Right cardiac atrium (tissue), 5 donors: ENCODE measurements around the gene BMP8B. TPM values are rescaled to one million over a fixed set of nuclear protein-coding genes. Genes with fewer than 3 reads are reported as not detected.

Source experiments
- ATAC-seq, 2 donors: fragments of 200-7000 bp; cut with Tn5 transposase; one replicate each; pipeline versions ENCODE4 v1.8.0 to v1.9.1; 2020; ENCODE audit warnings: moderate library complexity in 2 of 2, mild to moderate bottlenecking in 1 of 2
- DNase-seq, 3 donors: peaks; one replicate each; pipeline ENCODE4 v3.0.0-alpha.2; 2020
- H3K27ac ChIP-seq: one replicate; pipeline ENCODE4 v1.5.1; 2013; ENCODE audit warnings: mild to moderate bottlenecking, low read length, control low read depth, moderate library complexity
- H3K27me3 ChIP-seq: one replicate; pipeline ENCODE4 v1.6.1; 2013; ENCODE audit not compliant: control insufficient read depth, insufficient read depth
- H3K4me1 ChIP-seq: one replicate; pipeline ENCODE4 v1.6.1; 2013; ENCODE audit warnings: low read length; ENCODE audit not compliant: control insufficient read depth, insufficient read depth
- H3K4me3 ChIP-seq: one replicate; pipeline ENCODE4 v1.5.1; 2013; ENCODE audit warnings: low read length, control low read depth
- H3K9me3 ChIP-seq: one replicate; pipeline ENCODE4 v1.6.1; 2013; ENCODE audit warnings: low read length; ENCODE audit not compliant: control insufficient read depth
- WGBS: extraction: QIAGEN DNeasy Blood & Tissue Kit; methylation state at CpG from one replicate; pipeline ENCODE4 v1.1.7; 2013; 5-methylcytosine and 5-hydroxymethylcytosine counted together
- intact Hi-C, 4 donors: fragments of 100-400 bp; cut with DNase I; formaldehyde crosslinking; loops; one replicate each; pipeline versions ENCODE4 v1.11.0 to v1.14.0; 2022 to 2023
- polyA plus RNA-seq: library from polyadenylated mRNA; stranded (reverse); fragments of 200-250 nt; gene quantifications from one replicate; pipeline ENCODE4 v1.2.3, GENCODE V29; 2013
- total RNA-seq, 4 donors: library from RNA; stranded (reverse); fragmentation: NEBNext Ultra II Directional; extraction: Animal tissue kit (Norgen Biotek cat#: 25700); gene quantifications; one replicate each; pipeline ENCODE4 v1.2.1, GENCODE V29; 2021
- donor health status: healthy with polysubstance abuse.
- donor health status: DM: no; HTN: yes; CAD: no.
- donor health status: DM: no; HTN: no; CAD: no.
- donor health status: DM: no; HTN: yes; CAD: no; lungs with severe emphysema.
- donor health status: DM: yes; HTN: yes; CAD: no.

The BMP8B gene
- total and polyA plus RNA-seq, 5 donors: 0.25 to 0.78 (median 0.62) TPM

GRCh38 chr1:39713557-39713956, 75.1 kb downstream of the BMP8B start:
- 94% methylated on average over 5 of the region's 5 CpGs for WGBS
- no peaks in the 10 kb centered on the region for H3K9me3 ChIP-seq
- intact Hi-C loops: loop anchor here in 3 of 4 donors (5.0 to 10.0 kb wide), 3 partner anchors 49 to 111 kb away; no protein-coding TSS in a partner anchor
- ATAC-seq (no peak), DNase-seq (no peak)
- no peak overlapping the region for H3K4me3 ChIP-seq
- no peak overlapping the region for H3K27ac ChIP-seq
- no peaks in the 10 kb centered on the region for H3K27me3 ChIP-seq
- no peaks in the 10 kb centered on the region for H3K4me1 ChIP-seq

DNA sequence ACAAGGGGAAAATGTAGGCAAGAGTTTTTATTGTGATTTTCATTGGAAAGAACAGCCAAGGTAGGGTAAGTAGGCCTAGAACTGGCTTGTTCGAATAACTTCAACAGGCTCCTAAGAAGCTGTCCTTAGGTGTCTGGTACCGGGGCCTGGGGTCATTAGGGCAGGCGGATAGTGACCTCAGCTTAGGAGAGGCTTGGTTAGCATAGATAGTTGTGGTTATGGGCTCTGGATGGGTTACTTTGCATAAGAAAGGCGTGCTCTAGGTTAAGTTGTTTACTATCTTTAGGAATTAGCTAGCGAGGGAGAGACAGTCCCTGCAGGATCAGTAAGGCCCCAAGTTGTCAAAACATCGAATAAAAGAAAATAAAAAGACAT, 76.7 kb downstream of the BMP8B start:
- 79% methylated on average over 6 of the region's 6 CpGs for WGBS
- no peaks in the 10 kb centered on the region for H3K4me1 ChIP-seq
- no peaks in the 10 kb centered on the region for H3K27me3 ChIP-seq
- ATAC-seq (no peak), DNase-seq (no peak)
- no peak overlapping the region for H3K4me3 ChIP-seq
- H3K27ac ChIP-seq: no peak overlapping the region
- intact Hi-C loops: loop anchor here in 3 of 4 donors (5.0 to 10.0 kb wide), 3 partner anchors 47 to 110 kb away; no protein-coding TSS in a partner anchor
- no peaks in the 10 kb centered on the region for H3K9me3 ChIP-seq

DNA sequence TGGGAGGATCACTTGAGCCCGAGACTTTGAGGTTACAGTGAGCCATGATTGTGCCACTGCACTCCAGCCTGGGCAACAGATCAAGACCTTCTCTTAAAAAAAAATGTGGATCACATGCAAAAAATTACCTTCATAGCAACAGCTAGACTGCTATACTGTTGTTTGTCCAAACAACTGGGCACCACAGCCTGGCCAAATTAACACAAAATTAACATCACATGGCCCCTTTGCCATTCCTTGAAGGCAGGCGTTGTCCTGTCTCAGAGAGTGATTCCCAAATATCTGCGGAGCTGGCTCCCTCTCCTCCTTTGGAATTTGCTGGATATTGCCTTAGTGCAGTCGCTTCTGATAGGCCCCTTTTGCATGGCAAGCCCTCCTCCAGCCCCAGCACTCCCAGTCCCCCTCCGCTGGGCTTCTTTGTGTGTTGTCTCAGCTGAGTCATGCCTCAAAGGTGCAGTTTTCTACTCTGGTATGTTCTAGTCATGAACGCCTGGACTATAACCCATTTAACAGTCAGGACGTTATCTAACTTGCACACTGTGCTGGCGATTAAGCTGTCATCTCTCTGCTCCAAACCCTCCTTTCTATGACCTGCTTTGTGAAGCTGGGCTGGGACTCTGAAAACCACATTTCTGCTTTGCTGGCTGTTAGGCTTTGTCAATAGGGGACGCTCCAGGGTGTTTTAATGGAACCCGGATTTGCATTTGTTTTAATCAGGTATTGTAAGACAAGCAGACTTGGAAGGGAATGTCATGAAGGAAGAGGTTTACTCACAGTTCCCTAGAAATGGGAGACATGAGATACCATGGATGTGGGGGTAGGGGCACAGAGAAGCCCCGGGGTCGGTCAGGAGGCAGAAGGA, 77.3 kb downstream of the BMP8B start:
- intact Hi-C loops: loop anchor here in 3 of 4 donors (5.0 to 10.0 kb wide), 3 partner anchors 47 to 109 kb away; no protein-coding TSS in a partner anchor
- DNase-seq: no peak
- WGBS: 49% methylated on average over 12 of the region's 12 CpGs
- Histone ChIP-seq H3K27me3 (no peaks in the 10 kb centered on the region), H3K27ac (no peak overlapping the region), H3K4me1 (no peaks in the 10 kb centered on the region), H3K4me3 (no peak overlapping the region), H3K9me3 (no peaks in the 10 kb centered on the region)
- ATAC-seq: peak in 1 of 2 donors; percentile 73

- H3K4me3 ChIP-seq: no peak overlapping the region
- 68% methylated on average over 4 of the region's 4 CpGs for WGBS
- intact Hi-C loops: no loop called here
- no peak for DNase-seq
- H3K4me1 ChIP-seq: no peaks in the 10 kb centered on the region
- H3K9me3 ChIP-seq: no peaks in the 10 kb centered on the region
- ATAC-seq: no peak
- no peaks in the 10 kb centered on the region for H3K27me3 ChIP-seq
- H3K27ac ChIP-seq: no peak overlapping the region
These were observed 81.2 kb downstream of the BMP8B start for GRCh38 chr1:39707506-39707905.

Other genes with a start within 250 kb of the BMP8B start
- 100 to 1,000 TPM; 267 to 489 (median 336) TPM for gene PABPC4, start 212.1 kb downstream of the BMP8B start, total RNA-seq
- gene PABPC4, start 212.1 kb downstream of the BMP8B start, polyA plus RNA-seq: 154 TPM
- gene HEYL, start 149.2 kb downstream of the BMP8B start, total RNA-seq: 10 to 100 TPM; 25.9 to 50.5 (median 32.8) TPM
- 22.6 TPM for gene HEYL, start 149.2 kb downstream of the BMP8B start, polyA plus RNA-seq
- 10 to 100 TPM; 18.2 to 44.8 (median 41.3) TPM for gene NT5C1A, start 116.8 kb downstream of the BMP8B start, total RNA-seq
- 5.7 TPM for gene NT5C1A, start 116.8 kb downstream of the BMP8B start, polyA plus RNA-seq
- gene HPCAL4, start 97.4 kb downstream of the BMP8B start, total RNA-seq: 1 to 10 TPM in 3 of 4 donors, under 1 TPM in 1; 0.89 to 5.2 (median 4.1) TPM
- 2.8 TPM for gene HPCAL4, start 97.4 kb downstream of the BMP8B start, polyA plus RNA-seq
- gene PPIE, start 50.0 kb downstream of the BMP8B start, total RNA-seq: 10 to 100 TPM; 30.8 to 34.9 (median 34.1) TPM
- 37.6 TPM for gene PPIE, start 50.0 kb downstream of the BMP8B start, polyA plus RNA-seq
- gene OXCT2, start 17.5 kb downstream of the BMP8B start, total RNA-seq: 10 to 100 TPM in 2 of 4 donors, 1 to 10 TPM in 2; 6.2 to 21.2 (median 11.6) TPM
- 4.3 TPM for gene OXCT2, start 17.5 kb downstream of the BMP8B start, polyA plus RNA-seq
- gene TRIT1, start 94.6 kb upstream of the BMP8B start, total RNA-seq: 10 to 100 TPM; 16.4 to 20.6 (median 18.1) TPM
- 17.6 TPM for gene TRIT1, start 94.6 kb upstream of the BMP8B start, polyA plus RNA-seq
- gene MYCL, start 113.1 kb upstream of the BMP8B start, total RNA-seq: under 1 TPM; 0.33 to 0.97 (median 0.57) TPM
- gene MYCL, start 113.1 kb upstream of the BMP8B start, polyA plus RNA-seq: 0.23 TPM
- gene MFSD2A, start 166.3 kb upstream of the BMP8B start, total RNA-seq: 1 to 10 TPM in 1 of 4 donors, under 1 TPM in 3; 0.31 to 1.1 (median 0.81) TPM
- 0.43 TPM for gene MFSD2A, start 166.3 kb upstream of the BMP8B start, polyA plus RNA-seq